ENCODE data around the gene FBXO10. TPM values are rescaled to one million over a fixed set of nuclear protein-coding genes. Genes with fewer than 3 reads are reported as not detected.

Gene FBXO10
- polyA plus RNA-seq, 5 donors, result 8.3 to 10.6 (median 10.0) TPM

- DNase-seq, result no peak
Observed at GRCh38 chr9:37551888-37552287, 24.3 kb downstream of the FBXO10 start.

- no peak for DNase-seq
Observed at GRCh38 chr9:37551468-37551867, 24.7 kb downstream of the FBXO10 start.

GRCh38 chr9:37550781-37551180 is 25.4 kb downstream of the FBXO10 start:
- no peak for DNase-seq

GRCh38 chr9:37549527-37549926 is 26.7 kb downstream of the FBXO10 start:
- no peak for DNase-seq

GRCh38 chr9:37547328-37547878 is 28.8 kb downstream of the FBXO10 start:
- no peak for DNase-seq

GRCh38 chr9:37543468-37543867 is 32.7 kb downstream of the FBXO10 start:
- DNase-seq, result no peak

- DNase-seq, result no peak
Observed at GRCh38 chr9:37542895-37543294, 33.3 kb downstream of the FBXO10 start.

GRCh38 chr9:37542488-37542887 is 33.7 kb downstream of the FBXO10 start:
- DNase-seq, result no peak

GRCh38 chr9:37541465-37541864 is 34.7 kb downstream of the FBXO10 start:
- no peak for DNase-seq

- DNase-seq, result no peak
Observed at GRCh38 chr9:37540634-37541033, 35.5 kb downstream of the FBXO10 start.

GRCh38 chr9:37539634-37540033 is 36.5 kb downstream of the FBXO10 start:
- DNase-seq, result no peak

GRCh38 chr9:37538099-37538498 is 38.1 kb downstream of the FBXO10 start:
- DNase-seq, result no peak

GRCh38 chr9:37534901-37535300 is 41.3 kb downstream of the FBXO10 start:
- no peak for DNase-seq

- DNase-seq, result no peak
Observed at GRCh38 chr9:37534412-37534811, 41.8 kb downstream of the FBXO10 start.

GRCh38 chr9:37531699-37532098 is 44.5 kb downstream of the FBXO10 start:
- DNase-seq, result no peak

- DNase-seq, result no peak
Observed at GRCh38 chr9:37528652-37529471, 47.3 kb downstream of the FBXO10 start.

- no peak for DNase-seq
Observed at GRCh38 chr9:37523916-37524315, 52.3 kb downstream of the FBXO10 start.

GRCh38 chr9:37522971-37523370 is 53.2 kb downstream of the FBXO10 start:
- DNase-seq, result no peak

GRCh38 chr9:37521111-37521510 is 55.1 kb downstream of the FBXO10 start:
- DNase-seq, result no peak

- DNase-seq, result no peak
Observed at GRCh38 chr9:37520641-37521040, 55.5 kb downstream of the FBXO10 start.

GRCh38 chr9:37517923-37518322 is 58.3 kb downstream of the FBXO10 start:
- DNase-seq, result no peak

- DNase-seq, result no peak
Observed at GRCh38 chr9:37515620-37516258, 60.4 kb downstream of the FBXO10 start.

GRCh38 chr9:37514999-37515398 is 61.2 kb downstream of the FBXO10 start:
- no peak for DNase-seq

All from right lung (tissue), 5 donors.